HepG2 (cell line): ENCODE results near the gene ILKAP.

ENCODE experiments used
- JUN ChIP-seq: sonication (generic); formaldehyde crosslinking; IDR thresholded peaks from 2 replicates; pipeline ENCODE4 v1.4.0; 2020; ENCODE audit warnings: mild to moderate bottlenecking, missing genetic modification reagents
- RELA ChIP-seq: sonication (generic); formaldehyde crosslinking; IDR thresholded peaks from 2 replicates; pipeline ENCODE4 v1.4.0; 2020; ENCODE audit warnings: missing genetic modification reagents
- ZNF232 ChIP-seq: sonication (generic); formaldehyde crosslinking; IDR thresholded peaks from 2 replicates; pipeline ENCODE4 v1.4.0; 2020; ENCODE audit warnings: missing genetic modification reagents, borderline replicate concordance
- ZNF878 ChIP-seq: sonication (generic); formaldehyde crosslinking; IDR thresholded peaks from 2 replicates; pipeline ENCODE4 v1.8.1; 2023; ENCODE audit warnings: mild to moderate bottlenecking, missing genetic modification reagents, moderate library complexity
- ZSCAN30 ChIP-seq: sonication (generic); formaldehyde crosslinking; IDR thresholded peaks from 2 replicates; pipeline ENCODE4 v1.5.0; 2020; ENCODE audit warnings: mild to moderate bottlenecking, missing genetic modification reagents
- TF ChIP-seq, protein P1 (sequence below): IDR thresholded peaks from 2 replicates; pipeline ENCODE4 v1.6.1; 2016; ENCODE audit warnings: low read depth, borderline replicate concordance

DNA sequence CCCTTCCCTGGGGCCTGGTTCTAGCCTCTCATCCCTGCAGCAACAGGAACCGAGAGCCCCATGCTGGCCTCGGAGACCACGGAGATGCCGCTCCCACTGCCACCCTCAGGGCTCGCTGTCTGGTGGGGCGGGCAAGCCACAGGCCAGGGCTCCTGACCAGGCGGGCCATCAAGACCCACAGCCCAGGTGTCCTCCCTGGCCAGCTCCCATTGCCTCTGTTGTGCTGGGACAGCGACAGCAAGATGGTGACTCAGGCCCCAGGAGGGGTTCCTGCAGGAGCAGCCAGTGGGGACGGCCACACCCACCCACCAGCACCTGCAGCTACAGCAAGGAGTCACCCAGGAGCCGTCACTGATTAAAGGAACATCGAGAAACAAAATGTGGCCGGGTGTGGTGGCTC, 57.6 kb downstream of the ILKAP start:
- no peak for TF ChIP-seq RELA
- TF ChIP-seq ZSCAN30: no peak
- TF ChIP-seq, protein P1, sequence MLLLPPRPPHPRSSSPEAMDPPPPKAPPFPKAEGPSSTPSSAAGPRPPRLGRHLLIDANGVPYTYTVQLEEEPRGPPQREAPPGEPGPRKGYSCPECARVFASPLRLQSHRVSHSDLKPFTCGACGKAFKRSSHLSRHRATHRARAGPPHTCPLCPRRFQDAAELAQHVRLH (CRISPR knock-in tag): no peak
- no peak for TF ChIP-seq ZNF878 (CRISPR knock-in tag)
- TF ChIP-seq JUN (CRISPR knock-in tag): no peak
- TF ChIP-seq ZNF232 (CRISPR knock-in tag): no peak
